KMS-11 (cell line): ENCODE results near the gene CACNG4.

Experiments used
- H2AFZ ChIP-seq: fragments of 200-600 bp; sonication (generic); 2 replicates; pipeline ENCODE4 v1.6.1; 2016; ENCODE audit warnings: antibody characterized with exemption, mixed run types, low read depth
- H3K27ac ChIP-seq: fragments of 200-600 bp; sonication (generic); 2 replicates; pipeline ENCODE4 v1.6.1; 2016; ENCODE audit warnings: mild to moderate bottlenecking, mixed run types
- H3K27me3 ChIP-seq: fragments of 200-600 bp; sonication (generic); 2 replicates; pipeline ENCODE4 v1.6.1; 2017; ENCODE audit warnings: mild to moderate bottlenecking, low read depth, mixed run types, moderate library complexity; ENCODE audit not compliant: insufficient read depth
- H3K36me3 ChIP-seq: fragments of 200-600 bp; sonication (generic); 2 replicates; pipeline ENCODE4 v1.6.1; 2017; ENCODE audit warnings: mild to moderate bottlenecking, mixed run types; ENCODE audit not compliant: insufficient read depth
- H3K4me1 ChIP-seq: fragments of 200-600 bp; sonication (generic); 2 replicates; pipeline ENCODE4 v1.6.1; 2016; ENCODE audit warnings: mild to moderate bottlenecking, low read depth, mixed run types; ENCODE audit not compliant: poor library complexity, severe bottlenecking
- H3K4me2 ChIP-seq: fragments of 200-600 bp; sonication (generic); 2 replicates; pipeline ENCODE4 v1.7.0; 2016; ENCODE audit warnings: mild to moderate bottlenecking, mixed run types
- H3K4me3 ChIP-seq: fragments of 200-600 bp; sonication (generic); IDR thresholded peaks from 2 replicates; pipeline ENCODE4 v1.6.1; 2017; ENCODE audit warnings: low read depth, low read length, mixed read lengths; ENCODE audit not compliant: insufficient read depth
- H3K79me2 ChIP-seq: fragments of 200-600 bp; sonication (generic); 2 replicates; pipeline ENCODE4 v1.6.1; 2016; ENCODE audit warnings: low read depth, mixed run types; ENCODE audit not compliant: insufficient read depth
- H3K9ac ChIP-seq: fragments of 200-600 bp; sonication (generic); 2 replicates; pipeline ENCODE4 v1.6.1; 2016; ENCODE audit warnings: mild to moderate bottlenecking, mixed run types
- H4K20me1 ChIP-seq: fragments of 200-600 bp; sonication (generic); 2 replicates; pipeline ENCODE4 v1.6.1; 2016; ENCODE audit warnings: mild to moderate bottlenecking, mixed run types; ENCODE audit not compliant: insufficient read depth
- CTCF ChIP-seq: fragments of 200-600 bp; sonication (generic); conservative IDR thresholded peaks from 2 replicates; pipeline ENCODE4 v1.6.1; 2017; ENCODE audit warnings: low read depth, mild to moderate bottlenecking, antibody characterized with exemption, low read length, moderate library complexity, mixed read lengths

Gene CACNG4

GRCh38 chr17:66994930-66995535, 30.5 kb downstream of the CACNG4 start:
- Histone ChIP-seq H3K4me2 (no peak overlapping the region), H3K79me2 (no peaks in the 10 kb centered on the region), H3K27ac (no peak overlapping the region), H4K20me1 (no peaks in the 10 kb centered on the region), H3K36me3 (no peaks in the 10 kb centered on the region), H3K27me3 (no peaks in the 10 kb centered on the region), H2AFZ (no peak overlapping the region), H3K4me3 (no peak overlapping the region), H3K9ac (no peak overlapping the region), H3K4me1 (no peaks in the 10 kb centered on the region)
- TF ChIP-seq CTCF: no peak

- no peaks in the 10 kb centered on the region for H3K4me1 ChIP-seq
- TF ChIP-seq CTCF: no peak
Measured at GRCh38 chr17:66995944-66996343, 31.4 kb downstream of the CACNG4 start.

GRCh38 chr17:66996926-66997325, 32.4 kb downstream of the CACNG4 start:
- TF ChIP-seq CTCF: no peak
- Histone ChIP-seq H3K36me3 (no peaks in the 10 kb centered on the region), H2AFZ (no peak overlapping the region), H3K27ac (no peak overlapping the region), H3K4me3 (no peak overlapping the region), H3K9ac (no peak overlapping the region), H3K4me1 (no peaks in the 10 kb centered on the region), H3K27me3 (no peaks in the 10 kb centered on the region), H3K79me2 (no peaks in the 10 kb centered on the region), H4K20me1 (no peaks in the 10 kb centered on the region), H3K4me2 (no peak overlapping the region)

More at GRCh38 chr17:66995944-66996343, 31.4 kb downstream of the CACNG4 start:
- Histone ChIP-seq H3K4me2 (no peak overlapping the region), H3K36me3 (no peaks in the 10 kb centered on the region), H3K4me3 (no peak overlapping the region), H3K9ac (no peak overlapping the region), H2AFZ (no peak overlapping the region), H3K27ac (no peak overlapping the region), H3K27me3 (no peaks in the 10 kb centered on the region), H3K79me2 (no peaks in the 10 kb centered on the region), H4K20me1 (no peaks in the 10 kb centered on the region)

GRCh38 chr17:67003231-67003630, 38.7 kb downstream of the CACNG4 start:
- no peaks in the 10 kb centered on the region for H3K4me1 ChIP-seq
- no peaks in the 10 kb centered on the region for H4K20me1 ChIP-seq
- H3K27me3 ChIP-seq: no peaks in the 10 kb centered on the region
- H3K4me3 ChIP-seq: no peak overlapping the region
- no peaks in the 10 kb centered on the region for H3K79me2 ChIP-seq
- H3K4me2 ChIP-seq: no peak overlapping the region
- H3K36me3 ChIP-seq: no peaks in the 10 kb centered on the region
- H3K9ac ChIP-seq: no peak overlapping the region
- H2AFZ ChIP-seq: no peak overlapping the region
- H3K27ac ChIP-seq: no peak overlapping the region
- TF ChIP-seq CTCF: no peak
